SU-DHL-6 (cell line): ENCODE measurements around the gene ZNF148.

ENCODE experiments used
- CTCF ChIP-seq: fragments of 200-600 bp; sonication (generic); IDR thresholded peaks from one replicate; pipeline ENCODE4 v1.5.1; 2017; ENCODE audit warnings: antibody characterized with exemption, mild to moderate bottlenecking, low read length, moderate library complexity; ENCODE audit not compliant: insufficient read depth, poor library complexity, severe bottlenecking
- EZH2phosphoT487 ChIP-seq: fragments of 200-600 bp; sonication (generic), shearing (Covaris generic); conservative IDR thresholded peaks from 2 replicates; pipeline ENCODE4 v1.6.1; 2018; ENCODE audit warnings: mild to moderate bottlenecking, antibody characterized with exemption, low read length, moderate library complexity, mixed read lengths

DNA sequence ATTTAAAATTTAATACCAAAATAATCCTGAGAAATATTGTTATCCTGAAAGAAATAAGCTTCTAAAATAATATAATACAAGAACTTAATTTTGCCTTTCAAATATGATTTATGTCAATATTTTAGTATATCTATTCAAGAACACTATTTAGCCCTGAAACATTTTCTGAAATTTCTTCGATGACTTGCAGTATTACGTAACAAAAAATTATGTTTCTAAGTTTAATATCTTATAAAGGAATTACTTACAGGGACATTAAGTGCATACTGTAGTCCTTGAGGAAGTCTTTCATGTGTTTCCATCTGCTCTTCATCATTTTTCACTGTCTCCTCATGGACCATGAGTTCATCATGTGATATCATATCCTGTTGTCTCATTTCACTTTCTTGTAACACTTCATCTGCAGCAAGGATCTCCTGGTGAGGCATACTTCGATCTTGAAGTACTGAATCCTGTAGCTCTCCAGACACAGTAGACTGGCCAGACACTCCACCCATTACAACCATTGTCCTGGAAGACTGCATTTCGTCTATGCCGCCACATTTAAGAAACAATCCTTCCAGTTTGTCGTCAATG is 62.0 kb downstream of the ZNF148 start:
- TF ChIP-seq CTCF = no peak
- TF ChIP-seq EZH2phosphoT487 = no peak
